Activated CD8-positive, alpha-beta T cell treated with anti-CD3 and anti-CD28 coated beads for 36 hours (primary cell): ENCODE results near the gene BCAS4. TPM values are rescaled to one million over a fixed set of nuclear protein-coding genes. Genes with fewer than 3 reads are reported as not detected.
"Not testable (repeated sequence)": the region's sequence is repeated elsewhere in the genome, so short reads cannot be mapped to it uniquely, and the experiment has no call there.

ENCODE experiments used
- ATAC-seq: fragments of 200-7000 bp; cut with Tn5 transposase; one replicate; pipeline ENCODE4 v1.10.0; 2021; ENCODE audit warnings: mild to moderate bottlenecking, moderate library complexity
- CTCF ChIA-PET: fragments of 350-600 bp; sonication (Branson Sonifier 250); formaldehyde crosslinking; loops from one replicate; lab custom pipeline; 2021; ENCODE audit warnings: antibody characterized with exemption; lab: Charles Lee
- POLR2A ChIA-PET: fragments of 350-600 bp; sonication (Branson Sonifier 250); formaldehyde crosslinking; loops from one replicate; lab custom pipeline; 2021; ENCODE audit warnings: antibody characterized with exemption; lab: Charles Lee
- DNase-seq: peaks from one replicate; pipeline ENCODE4 v3.0.0-alpha.2; 2020
- H3K27ac Mint-ChIP-seq: one replicate; pipeline ENCODE4 v1.8.0; 2021; ENCODE audit warnings: mild to moderate bottlenecking, mixed read lengths
- H3K27me3 Mint-ChIP-seq: one replicate; pipeline ENCODE4 v1.8.0; 2021; ENCODE audit warnings: mixed read lengths
- H3K36me3 Mint-ChIP-seq: one replicate; pipeline ENCODE4 v1.8.0; 2021; ENCODE audit warnings: low read depth, mixed read lengths
- H3K4me1 Mint-ChIP-seq: one replicate; pipeline ENCODE4 v1.8.0; 2021; ENCODE audit warnings: low read depth, mixed read lengths
- H3K4me3 Mint-ChIP-seq: one replicate; pipeline ENCODE4 v1.8.0; 2021; ENCODE audit warnings: mild to moderate bottlenecking, moderate library complexity, mixed read lengths
- H3K9me3 Mint-ChIP-seq: one replicate; pipeline ENCODE4 v1.8.0; 2021; ENCODE audit warnings: mixed read lengths
- CTCF ChIP-seq: fragments of 200-600 bp; IDR thresholded peaks from one replicate; pipeline ENCODE4 v1.8.0; 2022; ENCODE audit warnings: antibody characterized with exemption, mild to moderate bottlenecking
- intact Hi-C: fragments of 100-400 bp; cut with micrococcal nuclease; formaldehyde crosslinking; loops from one replicate; pipeline ENCODE4 v1.10.0; 2022
- total RNA-seq, 2 experiments: library from RNA; stranded (reverse); gene quantifications; one replicate each; pipeline ENCODE4 v1.2.3, GENCODE V29; 2021

Gene BCAS4
- total RNA-seq, 2 experiments from 2014 or later, result 27.3 to 31.7 TPM

DNA sequence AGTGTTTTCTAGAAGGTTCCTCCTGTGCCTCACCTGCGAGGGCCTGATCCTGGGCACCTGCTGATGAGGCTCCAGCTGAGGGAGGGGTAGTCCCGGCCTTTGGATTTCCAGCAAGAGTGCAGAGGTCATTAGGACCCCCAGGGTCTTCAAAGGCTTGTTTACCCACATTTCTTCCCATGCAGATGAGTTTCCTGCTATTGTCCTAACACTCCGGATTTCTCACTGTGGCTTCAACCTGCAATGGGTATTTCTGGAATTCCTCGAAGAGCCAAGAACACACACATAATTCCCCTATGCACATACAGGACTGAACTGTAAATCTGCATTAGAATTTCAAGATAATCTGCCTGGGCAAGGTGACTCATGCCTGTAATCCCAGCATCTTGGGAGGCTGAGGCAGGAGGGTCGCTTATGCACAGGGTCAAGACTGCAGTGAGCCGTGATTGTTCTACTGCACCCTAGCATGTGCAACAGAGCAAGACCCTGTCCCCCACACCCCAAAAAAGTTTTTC is 82.4 kb downstream of the BCAS4 start:
- Mint-ChIP-seq H3K36me3 (peaks cover 1% of the 10 kb centered on the region), H3K4me1 (no peaks in the 10 kb centered on the region), H3K27me3 (no peaks in the 10 kb centered on the region), H3K27ac (no peak overlapping the region), H3K4me3 (no peak overlapping the region), H3K9me3 (no peaks in the 10 kb centered on the region)
- no peak for TF ChIP-seq CTCF
- DNase-seq (no peak), ATAC-seq (no peak)
- intact Hi-C loops, result no loop called here
- POLR2A ChIA-PET, result no interaction called here
- CTCF ChIA-PET, result no interaction called here

GRCh38 chr20:50879649-50880550 is 85.0 kb downstream of the BCAS4 start:
- H3K4me1 Mint-ChIP-seq, result no peaks in the 10 kb centered on the region
- H3K27me3 Mint-ChIP-seq, result no peaks in the 10 kb centered on the region
- no peak overlapping the region for H3K4me3 Mint-ChIP-seq
- ATAC-seq (no peak), DNase-seq (no peak)
- ChIA-PET POLR2A (no interaction called here), CTCF (interaction anchor here (0.9 kb wide), 1 partner anchor 15 kb away, joined by 4 read pairs; no protein-coding TSS in a partner anchor)
- no peak overlapping the region for H3K27ac Mint-ChIP-seq
- intact Hi-C loops, result no loop called here
- H3K9me3 Mint-ChIP-seq, result peaks cover 3% of the 10 kb centered on the region
- H3K36me3 Mint-ChIP-seq, result peaks cover 6% of the 10 kb centered on the region
- no peak for TF ChIP-seq CTCF

DNA sequence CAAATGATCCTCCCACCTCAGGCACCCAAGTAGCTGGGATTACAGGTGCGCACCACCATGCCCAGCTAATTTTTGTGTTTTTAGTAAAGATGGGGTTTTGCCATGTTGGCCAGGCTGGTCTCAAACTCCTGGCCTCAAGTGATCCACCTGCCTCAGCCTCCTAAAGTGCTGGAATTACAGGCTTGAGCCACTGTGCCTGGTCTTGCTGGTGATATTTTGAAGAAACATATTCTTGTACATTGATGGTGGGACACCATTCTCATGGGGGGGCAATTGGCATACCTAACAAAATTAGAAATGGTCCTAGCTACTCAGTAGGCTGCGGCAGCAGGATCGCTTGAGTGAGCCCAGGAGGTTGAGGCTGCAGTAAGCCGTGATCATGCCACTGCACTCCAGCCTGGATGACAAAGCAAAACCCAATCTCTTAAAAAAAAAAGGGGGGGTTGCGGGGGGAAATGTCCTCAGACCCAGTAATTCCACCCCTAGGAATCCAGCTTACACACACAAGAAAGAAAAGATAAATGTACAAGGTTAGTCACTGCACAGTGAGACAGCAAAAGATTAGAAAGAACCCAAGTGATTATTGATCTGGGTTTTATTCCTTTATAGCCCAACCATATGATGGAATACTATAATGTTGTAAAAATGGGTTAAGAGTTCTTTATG is 87.0 kb downstream of the BCAS4 start:
- ATAC-seq, H3K4me3 Mint-ChIP-seq, H3K9me3 Mint-ChIP-seq, H3K4me1 Mint-ChIP-seq, H3K27ac Mint-ChIP-seq, intact Hi-C loops, H3K27me3 Mint-ChIP-seq, POLR2A ChIA-PET, DNase-seq, H3K36me3 Mint-ChIP-seq: not testable (repeated sequence)
- CTCF ChIA-PET, result interaction anchor here (1.2 to 1.3 kb wide), 2 partner anchors 48 to 88 kb away, joined by 4 read pairs; no protein-coding TSS in a partner anchor

GRCh38 chr20:50883856-50884255 is 89.0 kb downstream of the BCAS4 start:
- no peak overlapping the region for H3K27ac Mint-ChIP-seq
- intact Hi-C loops, result no loop called here
- CTCF ChIA-PET, result interaction anchor here (1.1 kb wide), 1 partner anchor 93 kb away, joined by 3 read pairs; no protein-coding TSS in a partner anchor

More at GRCh38 chr20:50883856-50884255, 89.0 kb downstream of the BCAS4 start:
- Mint-ChIP-seq H3K4me3 (no peak overlapping the region), H3K27me3 (no peaks in the 10 kb centered on the region), H3K36me3 (peaks cover 15% of the 10 kb centered on the region), H3K9me3 (peaks cover 3% of the 10 kb centered on the region), H3K4me1 (no peaks in the 10 kb centered on the region)
- TF ChIP-seq CTCF, result no peak
- ATAC-seq (no peak), DNase-seq (no peak)
- POLR2A ChIA-PET, result interaction anchor here (1.3 kb wide), 1 partner anchor 89 kb away, joined by 5 read pairs; the partner anchor contains the start of gene BCAS4
